Thyroid gland (tissue), 4 donors: ENCODE measurements around the gene LSM5. TPM values are rescaled to one million over a fixed set of nuclear protein-coding genes. Genes with fewer than 3 reads are reported as not detected.
A peak's percentile ranks its signal among the peaks of the same experiment; 100 is the strongest.
"Not testable (repeated sequence)": the region's sequence is repeated elsewhere in the genome, so short reads cannot be mapped to it uniquely, and the experiment has no call there.

Experiments
- DNase-seq, 2 donors: peaks; one replicate each; pipeline ENCODE4 v3.0.0-alpha.2; 2019
- H3K27ac ChIP-seq, 3 donors: fragments of 200-600 bp; sonication (generic); 1 replicate in 2 of 3; 2 replicates in 1 of 3; pipeline ENCODE4 v1.5.1; 2016 to 2019; ENCODE audit warnings: mild to moderate bottlenecking in 1 of 3, moderate library complexity in 1 of 3
- H3K27me3 ChIP-seq: fragments of 200-600 bp; sonication (generic); one replicate; pipeline ENCODE4 v1.5.1; 2019
- H3K36me3 ChIP-seq, 2 donors: fragments of 200-600 bp; sonication (generic); one replicate each; pipeline ENCODE4 v1.5.1; 2016 to 2019
- H3K4me1 ChIP-seq, 2 donors: fragments of 200-600 bp; sonication (generic); one replicate each; pipeline ENCODE4 v1.5.1; 2017 to 2019
- H3K4me3 ChIP-seq, 3 donors: fragments of 200-600 bp; sonication (generic); replicated peaks in 1 of 3; 1 replicate in 2 of 3; 2 replicates in 1 of 3; pipeline ENCODE4 v1.5.1; 2016; ENCODE audit warnings: mild to moderate bottlenecking in 1 of 3
- H3K9me3 ChIP-seq: fragments of 200-600 bp; sonication (generic); one replicate; pipeline ENCODE4 v1.5.1; 2017
- CTCF ChIP-seq, 6 experiments: fragments of 200-600 bp in 3 of 6; fragments of 450-650 bp in 3 of 6; sonication (generic) in 3 of 6; IDR thresholded peaks; one replicate each; pipeline ENCODE4 v1.5.1; 2016 to 2019; ENCODE audit warnings: antibody characterized with exemption in 6 of 6, mild to moderate bottlenecking in 2 of 6, inconsistent platforms in 1 of 6, moderate library complexity in 1 of 6
- POLR2A ChIP-seq, 2 donors: fragments of 450-650 bp; IDR thresholded peaks; one replicate each; pipeline ENCODE4 v1.6.1; 2017; ENCODE audit warnings: antibody characterized with exemption in 2 of 2, mild to moderate bottlenecking in 2 of 2, moderate library complexity in 1 of 2
- WGBS, 2 donors: methylation state at CpG; one replicate each; pipeline ENCODE4 v1.1.5; 2017; 5-methylcytosine and 5-hydroxymethylcytosine counted together
- intact Hi-C: fragments of 100-400 bp; cut with DNase I; formaldehyde crosslinking; loops from one replicate; pipeline ENCODE4 v1.15.1; 2023
- total RNA-seq, 4 donors: library from RNA; depleted of rRNA; stranded (reverse); fragments of >200 nt; gene quantifications; one replicate each; pipeline ENCODE4 v1.2.3, GENCODE V29; 2016

The LSM5 gene
- total RNA-seq, 4 donors from 2014 or later, result 26.4 to 94.6 (median 51.0) TPM

GRCh38 chr7:32507414-32507813 lies 17.2 kb upstream of the LSM5 start:
- H3K36me3 ChIP-seq, result no peaks in the 10 kb centered on the region
- H3K4me3 ChIP-seq, result no peak overlapping the region
- intact Hi-C loops, result no loop called here
- H3K27ac ChIP-seq, result no peak overlapping the region
- no peaks in the 10 kb centered on the region for H3K4me1 ChIP-seq
- no peak for DNase-seq
- no peaks in the 10 kb centered on the region for H3K27me3 ChIP-seq
- TF ChIP-seq CTCF (IDR thresholded peaks at IDR 0.05), result no peak
- no peak for TF ChIP-seq POLR2A (IDR thresholded peaks at IDR 0.05)
- no peaks in the 10 kb centered on the region for H3K9me3 ChIP-seq
- 96 to 98% methylated on average over 6 of the region's 6 CpGs for WGBS, 2 donors

GRCh38 chr7:32506266-32507054 lies 16.3 kb upstream of the LSM5 start:
- WGBS, 2 donors, result 84 to 93% methylated on average over 5 of the region's 5 CpGs
- peaks cover 0 to 7% of the 10 kb centered on the region in 2 donors for H3K4me1 ChIP-seq
- H3K4me3 ChIP-seq, result no peak overlapping the region
- no peaks in the 10 kb centered on the region for H3K27me3 ChIP-seq
- TF ChIP-seq POLR2A (IDR thresholded peaks at IDR 0.05) (no peak), CTCF (IDR thresholded peaks at IDR 0.05) (no peak)
- H3K9me3 ChIP-seq, result no peaks in the 10 kb centered on the region
- no peak overlapping the region for H3K27ac ChIP-seq
- H3K36me3 ChIP-seq, result no peaks in the 10 kb centered on the region
- intact Hi-C loops, result no loop called here
- DNase-seq, result no peak

GRCh38 chr7:32502728-32503127 lies 12.5 kb upstream of the LSM5 start:
- DNase-seq, result no peak
- Histone ChIP-seq H3K4me3 (no peak overlapping the region), H3K27me3 (no peaks in the 10 kb centered on the region), H3K9me3 (no peaks in the 10 kb centered on the region), H3K4me1 (peaks cover 0 to 18% of the 10 kb centered on the region in 2 donors), H3K36me3 (no peaks in the 10 kb centered on the region), H3K27ac (no peak overlapping the region)
- WGBS, 2 donors, result 86 to 87% methylated on average over 4 of the region's 4 CpGs
- intact Hi-C loops, result no loop called here
- no peak for TF ChIP-seq POLR2A (IDR thresholded peaks at IDR 0.05)
- no peak for TF ChIP-seq CTCF (IDR thresholded peaks at IDR 0.05)

- TF ChIP-seq POLR2A (IDR thresholded peaks at IDR 0.05), result no peak
- no peak for TF ChIP-seq CTCF (IDR thresholded peaks at IDR 0.05)
- Histone ChIP-seq H3K4me1 (peaks cover 2 to 26% of the 10 kb centered on the region in 2 donors), H3K9me3 (no peaks in the 10 kb centered on the region), H3K27ac (peak overlapping the region; percentile 29 to 37 (median 36)), H3K27me3 (no peaks in the 10 kb centered on the region), H3K36me3 (no peaks in the 10 kb centered on the region), H3K4me3 (no peak overlapping the region)
- DNase-seq, result no peak
- intact Hi-C loops, result no loop called here
- 77 to 88% methylated on average over 1 of the region's 1 CpG for WGBS, 2 donors
These were observed 11.3 kb upstream of the LSM5 start for GRCh38 chr7:32501522-32501921.

GRCh38 chr7:32500922-32501341 lies 10.8 kb upstream of the LSM5 start:
- Histone ChIP-seq H3K36me3 (no peaks in the 10 kb centered on the region), H3K4me3 (no peak overlapping the region), H3K4me1 (peaks cover 5 to 27% of the 10 kb centered on the region in 2 donors), H3K27me3 (no peaks in the 10 kb centered on the region), H3K27ac (peak overlapping the region in 2 of 3 donors; percentile 35 to 36), H3K9me3 (no peaks in the 10 kb centered on the region)
- no peak for TF ChIP-seq CTCF (IDR thresholded peaks at IDR 0.05)
- TF ChIP-seq POLR2A (IDR thresholded peaks at IDR 0.05), result no peak
- 63 to 68% methylated on average over 1 of the region's 1 CpG for WGBS, 2 donors
- intact Hi-C loops, result no loop called here
- no peak for DNase-seq

GRCh38 chr7:32500216-32500615 lies 10.0 kb upstream of the LSM5 start:
- H3K27me3 ChIP-seq, intact Hi-C loops, H3K9me3 ChIP-seq, H3K4me3 ChIP-seq, H3K27ac ChIP-seq, DNase-seq, H3K36me3 ChIP-seq: not testable (repeated sequence)
- 95 to 100% methylated on average over 1 of the region's 1 CpG for WGBS, 2 donors
- H3K4me1 ChIP-seq, result peaks cover 5 to 27% of the 10 kb centered on the region in 2 donors

- intact Hi-C loops, H3K9me3 ChIP-seq, H3K27me3 ChIP-seq, H3K4me3 ChIP-seq, DNase-seq, H3K27ac ChIP-seq, H3K36me3 ChIP-seq: not testable (repeated sequence)
- WGBS, 2 donors, result 94 to 98% methylated on average over 2 of the region's 2 CpGs
- peaks cover 5 to 27% of the 10 kb centered on the region in 2 donors for H3K4me1 ChIP-seq
These were observed 9.6 kb upstream of the LSM5 start for GRCh38 chr7:32499755-32500154.
